Prostate gland (tissue), 2 donors: ENCODE data around the gene BRF1.

Experiments
- CTCF ChIP-seq, 4 experiments: fragments of 200-600 bp in 2 of 4; fragments of 450-650 bp in 2 of 4; sonication (generic) in 2 of 4; IDR thresholded peaks; 1 replicate in 3 of 4; 2 replicates in 1 of 4; pipeline ENCODE4 v1.5.1; 2016 to 2019; ENCODE audit warnings: antibody characterized with exemption in 4 of 4, mild to moderate bottlenecking in 2 of 4, moderate library complexity in 2 of 4
- POLR2AphosphoS5 ChIP-seq: sonication (generic); formaldehyde crosslinking; IDR thresholded peaks from one replicate; pipeline ENCODE4 v1.6.1; 2017; ENCODE audit warnings: antibody characterized with exemption

GRCh38 chr14:105165761-105166485, 134.9 kb downstream of the BRF1 start:
- TF ChIP-seq CTCF (IDR thresholded peaks at IDR 0.05) (no peak), POLR2AphosphoS5 (peak; percentile 55)
